NK-92 treated with Interleukin-12 subunit alpha and Interleukin-12 subunit beta, amount 100 ng/mL, for 24 hours (cell line): ENCODE results near the gene SPTLC2.

ENCODE experiments used
- DNase-seq: peaks from one replicate; lab custom pipeline; 2025; lab: John Stamatoyannopoulos, UW

The SPTLC2 gene

DNA sequence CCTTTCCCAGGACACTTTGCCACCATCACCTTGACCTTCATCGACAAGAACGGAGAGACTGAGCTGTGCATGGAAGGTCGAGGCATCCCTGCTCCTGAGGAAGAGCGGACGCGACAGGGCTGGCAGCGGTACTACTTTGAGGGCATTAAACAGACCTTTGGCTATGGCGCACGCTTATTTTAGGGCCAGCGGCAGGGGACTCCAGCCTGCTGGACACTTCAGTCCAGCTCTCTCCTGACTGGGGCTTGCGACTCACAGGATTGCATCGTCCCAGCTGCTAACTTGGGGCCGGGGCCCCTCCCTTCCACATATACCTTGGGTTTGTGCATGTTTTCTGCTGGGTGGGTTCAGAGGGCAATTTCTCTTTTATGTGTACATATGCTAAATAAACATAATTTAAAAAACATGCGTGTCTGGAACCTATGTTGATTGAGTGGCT is 147.4 kb downstream of the SPTLC2 start:
- no peak for DNase-seq

GRCh38 chr14:77467801-77468200 is 148.6 kb downstream of the SPTLC2 start:
- DNase-seq: no peak

- DNase-seq: peak; percentile 44
Observed at GRCh38 chr14:77459072-77459723, 157.2 kb downstream of the SPTLC2 start.

DNA sequence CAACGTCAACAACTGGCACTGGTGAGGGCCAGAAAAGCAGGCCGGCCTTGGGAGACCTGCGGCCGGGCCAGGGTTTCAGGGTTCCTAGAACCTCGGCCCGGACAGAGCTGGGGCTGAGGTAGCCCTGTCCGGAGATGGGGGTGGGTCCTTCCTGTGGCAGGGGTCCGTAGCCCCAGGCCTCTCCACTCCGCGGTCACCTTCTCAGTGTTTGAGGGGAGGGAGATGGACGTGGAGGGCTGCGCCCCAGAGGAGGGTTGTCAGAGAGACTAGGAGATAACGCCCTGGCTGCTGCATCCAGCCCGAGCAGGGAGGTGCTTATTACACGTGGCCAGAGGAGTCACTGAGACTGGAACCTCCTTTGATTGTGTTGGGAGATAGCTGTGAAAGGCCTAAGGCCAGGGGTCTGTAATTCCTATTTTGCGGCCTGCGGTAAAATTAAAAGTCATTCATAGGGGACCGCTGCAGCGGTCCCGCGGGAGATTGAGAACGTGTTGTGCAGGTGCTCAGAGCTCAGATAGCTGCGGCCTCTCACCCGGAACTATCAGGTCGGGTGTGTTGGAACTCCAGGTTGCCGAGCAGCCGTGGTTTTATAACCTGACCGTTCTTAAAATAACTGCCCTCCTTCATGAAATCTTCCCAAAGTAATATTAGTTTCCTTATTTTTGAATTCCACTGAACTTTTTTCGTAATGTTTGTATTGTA is 158.0 kb downstream of the SPTLC2 start:
- peak; percentile 67 for DNase-seq

- peak; percentile 95 for DNase-seq
Observed at GRCh38 chr14:77457522-77458248, 158.8 kb downstream of the SPTLC2 start, which contains the start of the genes AHSA1 and VIPAS39. Gene AHSA1, plus strand, starts transcription at chr14:77458093. Its CDS starts 97 bp downstream, at chr14:77458190. Gene VIPAS39, minus strand, starts transcription at chr14:77457601. Its CDS starts 3,499 bp downstream, at chr14:77454102.

DNA sequence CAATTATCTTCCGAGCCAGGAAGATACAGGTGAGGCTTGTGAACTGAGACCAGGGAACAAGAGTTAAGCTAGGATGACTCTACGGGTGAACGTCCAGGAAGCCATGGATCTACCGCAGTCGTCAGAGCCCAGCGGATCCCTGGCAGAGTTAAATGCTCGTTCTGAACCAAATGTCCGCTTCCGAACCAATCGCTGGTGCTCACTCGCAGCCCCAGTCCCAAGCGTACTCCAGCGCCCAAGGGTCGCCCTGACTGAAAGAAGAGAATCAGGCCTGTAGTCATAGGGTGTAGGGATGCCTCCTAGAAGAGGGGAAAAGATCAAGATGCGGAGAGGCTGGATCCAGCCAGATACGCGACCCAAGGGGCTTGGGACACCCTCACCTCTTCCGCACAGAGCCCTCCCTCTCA is 159.3 kb downstream of the SPTLC2 start:
- DNase-seq: no peak
